Measurements from ENCODE around the gene HMX2.

The HMX2 gene

GRCh38 chr10:123141791-123142700, 5.9 kb upstream of the HMX2 start:
- Histone ChIP-seq H3K4me1 (peaks cover 3% of the 10 kb centered on the region; the same call in 1 of the 2 replicates), H3K27me3 (ENCODE audit: low read depth) (no peaks in the 10 kb centered on the region), H3K9me3 (no peaks in the 10 kb centered on the region), H3K4me3 (no peak overlapping the region), H3K36me3 (replicated peaks) (peaks cover 15% of the 10 kb centered on the region)
- no peak for DNase-seq (ENCODE audit: low spot score in 2 of 2)
- in situ Hi-C loops (cut with MboI; ENCODE audit: low sequenced_read_pairs), result no loop called here

GRCh38 chr10:123142701-123143161, 5.2 kb upstream of the HMX2 start:
- Histone ChIP-seq H3K27me3 (ENCODE audit: low read depth) (no peaks in the 10 kb centered on the region), H3K4me3 (no peak overlapping the region), H3K4me1 (peaks cover 7% of the 10 kb centered on the region; the same call in 1 of the 2 replicates), H3K36me3 (replicated peaks) (peaks cover 8% of the 10 kb centered on the region), H3K9me3 (no peaks in the 10 kb centered on the region)
- in situ Hi-C loops (cut with MboI; ENCODE audit: low sequenced_read_pairs), result no loop called here
- no peak for DNase-seq (ENCODE audit: low spot score in 2 of 2)

- no peak overlapping the region for H3K4me3 ChIP-seq
- in situ Hi-C loops (cut with MboI; ENCODE audit: low sequenced_read_pairs), result no loop called here
- peaks cover 6% of the 10 kb centered on the region for H3K36me3 ChIP-seq (replicated peaks)
- H3K9me3 ChIP-seq, result no peaks in the 10 kb centered on the region
- DNase-seq (ENCODE audit: low spot score in 2 of 2), result no peak
- peaks cover 8% of the 10 kb centered on the region; the same call in 1 of the 2 replicates for H3K4me1 ChIP-seq
- no peaks in the 10 kb centered on the region for H3K27me3 ChIP-seq (ENCODE audit: low read depth)
Measured at GRCh38 chr10:123143162-123143824, 4.6 kb upstream of the HMX2 start.

- Histone ChIP-seq H3K27me3 (ENCODE audit: low read depth) (no peaks in the 10 kb centered on the region), H3K36me3 (replicated peaks) (peaks cover 1% of the 10 kb centered on the region), H3K9me3 (no peaks in the 10 kb centered on the region), H3K4me1 (peaks cover 6% of the 10 kb centered on the region), H3K4me3 (no peak overlapping the region)
- in situ Hi-C loops (cut with MboI; ENCODE audit: low sequenced_read_pairs), result no loop called here
- DNase-seq (ENCODE audit: low spot score in 2 of 2), result no peak
Measured at GRCh38 chr10:123143825-123144168, 4.1 kb upstream of the HMX2 start.

GRCh38 chr10:123144697-123145541, 3.0 kb upstream of the HMX2 start:
- in situ Hi-C loops (cut with MboI; ENCODE audit: low sequenced_read_pairs), result no loop called here
- no peaks in the 10 kb centered on the region for H3K27me3 ChIP-seq (ENCODE audit: low read depth)
- H3K36me3 ChIP-seq (replicated peaks), result peaks cover 2% of the 10 kb centered on the region
- peaks cover 11% of the 10 kb centered on the region for H3K4me1 ChIP-seq
- no peaks in the 10 kb centered on the region for H3K9me3 ChIP-seq
- no peak overlapping the region for H3K4me3 ChIP-seq
- DNase-seq (ENCODE audit: low spot score in 2 of 2), result peak in 1 of 2 experiments; percentile 42

GRCh38 chr10:123145542-123146012, 2.4 kb upstream of the HMX2 start:
- peaks cover 11% of the 10 kb centered on the region for H3K4me1 ChIP-seq
- no peak for DNase-seq (ENCODE audit: low spot score in 2 of 2)
- no peaks in the 10 kb centered on the region for H3K9me3 ChIP-seq
- no peak overlapping the region for H3K4me3 ChIP-seq
- no peaks in the 10 kb centered on the region for H3K27me3 ChIP-seq (ENCODE audit: low read depth)
- peaks cover 9% of the 10 kb centered on the region for H3K36me3 ChIP-seq (replicated peaks)
- in situ Hi-C loops (cut with MboI; ENCODE audit: low sequenced_read_pairs), result no loop called here

- Histone ChIP-seq H3K27me3 (ENCODE audit: low read depth) (no peaks in the 10 kb centered on the region), H3K9me3 (no peaks in the 10 kb centered on the region), H3K4me1 (peaks cover 11% of the 10 kb centered on the region), H3K4me3 (no peak overlapping the region), H3K36me3 (replicated peaks) (peaks cover 12% of the 10 kb centered on the region)
- no peak for DNase-seq (ENCODE audit: low spot score in 2 of 2)
- in situ Hi-C loops (cut with MboI; ENCODE audit: low sequenced_read_pairs), result no loop called here
Measured at GRCh38 chr10:123146013-123146893, 1.7 kb upstream of the HMX2 start.

- H3K36me3 ChIP-seq (replicated peaks), result peaks cover 12% of the 10 kb centered on the region
- no peaks in the 10 kb centered on the region for H3K27me3 ChIP-seq (ENCODE audit: low read depth)
- no peak overlapping the region for H3K4me3 ChIP-seq
- in situ Hi-C loops (cut with MboI; ENCODE audit: low sequenced_read_pairs), result no loop called here
- no peak for DNase-seq (ENCODE audit: low spot score in 2 of 2)
- H3K9me3 ChIP-seq, result no peaks in the 10 kb centered on the region
- H3K4me1 ChIP-seq, result peaks cover 14% of the 10 kb centered on the region
Measured at GRCh38 chr10:123146894-123147634, 872 bp upstream of the HMX2 start.

- H3K27me3 ChIP-seq (ENCODE audit: low read depth), result no peaks in the 10 kb centered on the region
- DNase-seq (ENCODE audit: low spot score in 2 of 2), result peak in 1 of 2 experiments; percentile 56
- peaks cover 12% of the 10 kb centered on the region for H3K36me3 ChIP-seq (replicated peaks)
- H3K4me3 ChIP-seq, result peak overlapping the region; percentile 46
- in situ Hi-C loops (cut with MboI; ENCODE audit: low sequenced_read_pairs), result no loop called here
- H3K4me1 ChIP-seq, result peaks cover 29% of the 10 kb centered on the region
- H3K9me3 ChIP-seq, result no peaks in the 10 kb centered on the region
Measured at GRCh38 chr10:123148414-123149161, 652 bp downstream of the HMX2 start.

GRCh38 chr10:123149162-123149567, 1.2 kb downstream of the HMX2 start:
- H3K4me1 ChIP-seq, result peaks cover 32% of the 10 kb centered on the region
- no peaks in the 10 kb centered on the region for H3K9me3 ChIP-seq
- peaks cover 12% of the 10 kb centered on the region for H3K36me3 ChIP-seq (replicated peaks)
- H3K4me3 ChIP-seq, result peak overlapping the region; percentile 46
- no peaks in the 10 kb centered on the region for H3K27me3 ChIP-seq (ENCODE audit: low read depth)
- DNase-seq (ENCODE audit: low spot score in 2 of 2), result no peak
- in situ Hi-C loops (cut with MboI; ENCODE audit: low sequenced_read_pairs), result no loop called here

GRCh38 chr10:123149568-123150270, 1.8 kb downstream of the HMX2 start:
- Histone ChIP-seq H3K4me3 (no peak overlapping the region), H3K4me1 (peaks cover 32% of the 10 kb centered on the region), H3K36me3 (replicated peaks) (peaks cover 12% of the 10 kb centered on the region), H3K9me3 (no peaks in the 10 kb centered on the region), H3K27me3 (ENCODE audit: low read depth) (no peaks in the 10 kb centered on the region)
- in situ Hi-C loops (cut with MboI; ENCODE audit: low sequenced_read_pairs), result no loop called here
- no peak for DNase-seq (ENCODE audit: low spot score in 2 of 2)

Data from HAP-1 (cell line).